CD4-positive, alpha-beta T cell treated with Interleukin-21 for 1 hour (primary cell): ENCODE measurements around the gene MBD3.

Experiments used
- DNase-seq: peaks from one replicate; pipeline ENCODE4 v3.0.0-alpha.2; 2020

Gene MBD3

GRCh38 chr19:1618157-1619093 lies 25.8 kb upstream of the MBD3 start:
- peak; percentile 34 for DNase-seq

DNA sequence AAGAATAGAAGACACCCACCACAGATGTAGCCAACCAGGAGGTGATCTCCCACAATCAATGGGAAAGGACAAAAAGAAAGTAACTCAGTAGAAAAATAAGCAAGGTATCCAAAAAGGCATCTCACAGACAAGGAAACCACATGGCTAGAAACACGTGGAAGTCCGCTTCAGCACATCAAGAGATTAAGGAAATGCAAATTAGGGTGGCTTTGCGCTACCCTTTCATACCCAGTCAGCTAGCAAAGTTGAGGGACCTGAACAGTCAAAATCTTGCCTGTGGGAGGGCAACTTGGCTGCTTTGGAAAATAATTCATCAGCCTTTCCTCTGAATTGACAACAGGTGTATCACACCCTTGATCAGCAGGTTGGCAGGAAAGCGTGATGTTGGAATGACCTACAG lies 24.2 kb upstream of the MBD3 start:
- no peak for DNase-seq

DNA sequence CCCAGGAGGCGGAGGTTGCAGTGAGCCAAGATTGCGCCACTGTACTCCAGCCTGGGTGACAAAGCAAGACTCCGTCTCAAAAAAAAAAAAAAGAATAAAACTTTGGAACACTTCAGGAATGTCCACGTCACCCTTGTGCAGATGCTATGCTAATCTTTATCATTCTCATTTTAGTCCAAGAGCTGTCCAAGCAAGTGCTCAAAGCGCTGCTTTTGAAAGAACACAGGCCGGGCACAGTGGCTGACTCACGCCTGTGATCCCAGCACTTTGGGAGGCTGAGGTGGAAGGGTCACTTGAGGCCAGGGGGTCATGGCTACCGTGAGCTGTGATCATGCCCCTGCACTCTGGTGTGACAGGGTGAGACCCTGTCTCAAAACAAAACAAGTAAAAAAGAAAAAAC lies 23.7 kb upstream of the MBD3 start:
- DNase-seq, result no peak

DNA sequence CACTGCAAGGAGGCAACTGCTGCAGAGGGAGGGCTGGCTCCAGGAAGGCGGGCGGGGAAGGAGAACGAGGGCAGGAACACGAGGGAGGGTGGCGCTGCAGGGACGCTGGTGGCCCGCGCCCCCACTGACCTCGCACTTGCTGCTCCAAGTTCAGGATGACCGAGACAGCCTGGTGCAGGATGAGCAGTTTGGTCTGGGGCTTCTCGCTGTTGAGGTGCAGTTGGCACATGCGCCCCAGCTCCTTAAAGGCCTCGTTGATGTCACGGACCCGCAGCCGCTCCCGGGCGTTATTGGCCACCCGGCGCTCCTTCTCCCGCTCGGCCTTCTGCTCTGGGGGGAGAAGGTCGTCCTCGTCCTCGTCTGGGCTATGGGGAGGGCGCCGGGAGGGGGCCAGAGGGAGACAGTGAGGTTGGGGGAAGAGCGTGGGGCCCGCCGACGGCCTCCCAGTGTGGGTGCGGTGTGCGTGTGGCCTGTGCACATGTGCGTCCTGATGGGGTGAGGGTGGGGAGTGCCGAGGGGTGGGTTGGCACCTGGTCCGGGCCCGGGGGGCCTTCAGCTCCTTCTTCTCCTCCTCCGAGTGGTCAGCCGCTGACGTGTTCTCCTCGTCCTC lies 22.6 kb upstream of the MBD3 start:
- DNase-seq, result no peak

DNA sequence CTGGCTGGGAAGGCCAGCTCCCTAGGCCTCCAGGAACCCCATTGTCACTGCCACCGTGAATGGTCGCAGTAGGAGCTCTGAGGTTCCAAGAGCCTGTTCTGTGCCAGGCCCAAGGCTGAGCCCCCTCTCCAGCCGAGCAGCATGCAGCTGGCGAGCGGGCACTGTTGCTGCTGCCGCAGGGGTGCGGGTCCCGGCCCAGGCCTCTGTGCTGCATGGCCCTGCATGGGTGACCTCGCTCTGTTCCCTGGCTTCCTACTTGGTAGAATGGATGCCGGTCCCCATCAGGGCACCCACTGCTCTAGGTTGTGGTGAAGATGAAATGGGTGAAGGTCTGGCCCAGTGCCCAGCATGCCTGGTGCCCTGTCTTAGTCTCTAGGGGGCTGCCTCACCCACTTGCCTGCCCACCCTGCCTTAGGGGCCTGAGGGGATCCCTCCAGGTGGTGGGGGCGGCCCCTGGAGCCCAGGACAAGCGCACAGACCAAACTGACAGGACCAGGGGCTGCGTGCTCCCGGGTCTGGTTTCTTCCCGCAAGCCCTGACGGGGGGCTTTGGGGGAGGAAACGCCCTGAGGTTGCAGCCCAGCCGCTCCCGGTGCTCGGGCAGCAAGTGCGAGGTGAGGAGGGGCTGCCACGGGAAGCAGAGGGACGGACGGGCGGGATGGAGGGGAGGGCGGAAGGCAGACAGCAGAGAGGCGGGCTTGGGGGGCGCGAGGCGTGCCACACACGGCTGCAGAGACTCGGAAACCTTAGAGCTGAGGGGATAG lies 21.3 kb upstream of the MBD3 start:
- DNase-seq, result no peak

- no peak for DNase-seq
Observed at GRCh38 chr19:1613146-1613545, 20.5 kb upstream of the MBD3 start.

GRCh38 chr19:1612114-1613086 lies 19.7 kb upstream of the MBD3 start:
- no peak for DNase-seq

GRCh38 chr19:1611353-1611752 lies 18.7 kb upstream of the MBD3 start:
- DNase-seq, result no peak

GRCh38 chr19:1610579-1610978 lies 17.9 kb upstream of the MBD3 start:
- DNase-seq, result peak; percentile 20

- no peak for DNase-seq
Observed at GRCh38 chr19:1609680-1610474, 17.2 kb upstream of the MBD3 start.

GRCh38 chr19:1609103-1609396 lies 16.4 kb upstream of the MBD3 start:
- DNase-seq, result peak; percentile 30

GRCh38 chr19:1608359-1609102 lies 15.9 kb upstream of the MBD3 start:
- DNase-seq, result peak; percentile 50

GRCh38 chr19:1606138-1606651 lies 13.5 kb upstream of the MBD3 start:
- DNase-seq, result no peak

DNA sequence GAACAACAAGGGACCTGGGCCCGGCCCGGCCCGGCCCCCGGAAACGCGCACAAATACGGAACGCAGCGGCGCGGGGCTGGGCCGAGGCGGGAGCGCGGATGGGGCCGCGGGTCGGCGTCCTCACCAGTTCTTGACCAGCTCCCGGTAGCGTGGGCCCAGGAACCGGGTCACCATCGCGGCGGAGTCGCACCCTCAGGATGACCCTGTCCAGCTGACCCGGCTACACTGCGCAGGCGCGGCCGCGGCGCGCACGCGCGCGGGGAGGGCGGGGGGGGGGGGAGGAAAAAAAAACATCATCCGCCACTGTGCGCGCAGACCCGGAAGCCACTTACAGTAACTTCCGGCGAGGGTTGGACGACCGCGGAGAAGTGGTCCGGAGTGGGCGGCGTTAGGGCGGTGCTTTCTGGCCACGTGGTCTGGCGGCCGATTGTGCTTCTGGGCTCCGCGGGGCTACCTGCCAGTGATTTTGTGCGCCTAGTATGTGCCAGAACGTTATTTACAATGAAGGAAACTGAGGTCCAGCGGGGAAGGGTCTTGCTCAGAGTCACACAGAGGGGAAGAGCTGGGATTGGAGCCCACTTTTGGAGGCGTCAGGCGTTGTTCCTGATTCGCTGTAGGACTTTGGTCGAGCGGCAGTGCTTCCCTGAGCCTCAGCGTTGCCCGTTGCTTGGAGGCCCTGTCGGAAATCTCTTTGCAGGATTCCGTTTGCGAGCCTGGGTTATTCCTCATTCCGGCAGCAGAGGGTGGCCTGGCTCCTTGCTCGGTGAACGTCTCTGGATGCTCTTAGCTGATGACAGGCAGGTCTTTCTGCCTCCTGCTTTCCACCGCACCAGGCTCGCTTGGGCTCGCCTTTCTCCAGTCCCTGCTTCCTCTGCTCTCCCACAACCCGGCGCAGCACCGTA lies 12.8 kb upstream of the MBD3 start, which contains the start of gene UQCR11:
TSS of gene UQCR11 (minus strand) at position 227 of the 902 bp plus-strand sequence. CDS start at position 174, 53 bp downstream.
- DNase-seq, result peak; percentile 93

DNA sequence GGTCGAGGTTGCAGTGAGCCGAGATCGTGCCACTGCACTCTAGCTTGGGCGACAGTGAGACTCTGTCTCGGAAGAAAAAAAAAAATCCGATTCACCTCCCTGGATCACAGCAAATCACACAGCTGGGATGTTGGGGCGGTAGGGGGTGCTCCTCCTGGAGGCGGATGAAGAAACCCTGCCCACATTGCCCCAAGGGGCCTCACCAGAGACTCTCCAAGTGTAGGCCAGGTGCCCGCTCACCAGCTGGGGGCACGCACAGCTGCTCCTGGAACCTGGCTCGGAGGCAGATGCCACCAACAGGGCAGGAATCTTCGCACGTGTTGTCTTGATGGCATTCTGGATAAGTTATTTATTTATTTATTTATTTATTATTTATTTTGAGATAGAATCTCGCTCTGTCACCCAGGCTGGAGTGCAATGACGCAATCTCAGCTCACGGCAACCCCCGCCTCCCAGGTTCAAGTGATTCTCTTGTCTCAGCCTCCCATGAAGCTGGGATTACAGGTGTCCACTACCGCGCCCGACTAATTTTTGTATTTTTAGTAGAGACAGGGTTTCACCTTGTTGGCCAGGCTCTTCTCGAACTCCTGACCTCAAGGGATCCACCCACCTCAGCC lies 9.5 kb upstream of the MBD3 start:
- no peak for DNase-seq

DNA sequence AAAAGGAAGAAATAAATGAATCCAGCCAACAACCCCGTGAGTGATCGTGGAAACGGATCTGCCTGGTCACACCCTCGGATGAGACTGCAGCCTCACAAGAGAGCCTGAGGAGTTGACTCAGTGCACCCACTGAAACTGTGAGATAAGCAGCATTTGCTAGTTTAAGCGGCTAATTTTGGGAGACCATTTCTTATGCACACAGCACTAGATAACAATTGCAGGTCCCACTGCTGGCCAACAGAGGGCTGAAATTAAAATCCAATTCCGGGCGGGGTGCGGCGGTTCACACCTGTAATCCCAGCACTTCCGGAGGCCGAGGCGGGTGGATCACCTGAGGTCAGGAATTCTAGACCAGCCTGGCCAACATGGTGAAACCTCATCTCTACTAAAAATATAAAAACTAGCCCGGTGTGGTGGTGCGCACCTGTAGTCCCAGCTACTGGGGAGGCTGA lies 9.0 kb upstream of the MBD3 start:
- no peak for DNase-seq

DNA sequence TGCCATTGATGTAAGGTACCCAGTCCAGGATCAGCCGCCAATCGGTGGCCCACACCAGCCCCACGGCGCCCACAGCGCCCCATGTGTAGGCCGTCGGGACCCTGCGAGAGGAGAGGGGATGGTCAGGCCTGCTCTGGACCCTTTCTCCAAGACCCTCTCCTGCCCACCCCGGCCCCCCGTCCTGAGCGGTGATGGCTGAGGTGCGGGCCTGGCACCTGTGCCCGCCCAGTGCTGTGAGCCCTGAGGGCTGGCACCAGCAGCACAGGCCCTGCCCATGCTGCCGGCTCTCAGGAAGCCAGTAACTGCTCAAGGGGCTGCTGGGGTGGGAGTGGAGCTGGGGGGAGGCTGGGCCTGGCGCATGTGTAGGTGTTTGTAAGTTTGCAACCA lies 6.8 kb upstream of the MBD3 start:
- no peak for DNase-seq

GRCh38 chr19:1598777-1599459 lies 6.3 kb upstream of the MBD3 start:
- DNase-seq, result no peak

GRCh38 chr19:1593501-1593772 lies 772 bp upstream of the MBD3 start:
- DNase-seq, result no peak
